Measurements from ENCODE around the gene CAPN1. TPM values are rescaled to one million over a fixed set of nuclear protein-coding genes. Genes with fewer than 3 reads are reported as not detected.

CAPN1 gene
- total and polyA plus RNA-seq, 9 of the 15 experiments (the other 6 are each of a cell fraction or from before 2014, with no cell fraction given), result 3.5 to 199 (median 61.6) TPM

GRCh38 chr11:65134240-65134951 is 47.3 kb upstream of the CAPN1 start, which contains the start of gene SYVN1 (continued):
- TF ChIP-seq CBX3 (IDR thresholded peaks at IDR 0.05; ENCODE audit: borderline replicate concordance in 1 of 2, low read length in 2 of 2) (no peak; a peak in 1 of 3 replicates), RCOR1 (IDR thresholded peaks at IDR 0.05; ENCODE audit: borderline replicate concordance in 1 of 2, low read depth in 2 of 2, low read length in 2 of 2) (no peak; a peak in 1 of 4 replicates), RBFOX2 (IDR thresholded peaks at IDR 0.05; ENCODE audit: low read depth, low read length) (peak; percentile 95), NR2C2 (CRISPR knock-in tag; IDR thresholded peaks at IDR 0.05) (peak; percentile 83; the same call in 1 of the 2 replicates), NR2C2 (tag; IDR thresholded peaks at IDR 0.05) (peak; percentile 98), NR2C1 (IDR thresholded peaks at IDR 0.05) (peak; percentile 88), NR2C1 (tag; IDR thresholded peaks at IDR 0.05) (peak; percentile 84), MAZ (CRISPR knock-in tag; conservative IDR thresholded peaks at IDR 0.05 in 1 of 2, IDR thresholded peaks at IDR 0.05 in 1 of 2) (peak; percentile 96 to 98), LCOR (CRISPR knock-in tag; IDR thresholded peaks at IDR 0.05) (peak; percentile 64; the same call in 1 of the 2 replicates), TOE1 (IDR thresholded peaks at IDR 0.05; ENCODE audit: borderline replicate concordance) (peak; percentile 85; the same call in 1 of the 2 replicates), TOE1 (CRISPR knock-in tag; IDR thresholded peaks at IDR 0.05; ENCODE audit: borderline replicate concordance, low read depth) (no peak), RFX5 (IDR thresholded peaks at IDR 0.05; ENCODE audit: low read depth, low read length) (peak; percentile 8; the same call in 1 of the 2 replicates), NBN (IDR thresholded peaks at IDR 0.05; ENCODE audit: low read depth) (peak; percentile 86; the same call in 1 of the 2 replicates), BRD4 (IDR thresholded peaks at IDR 0.05) (peak; percentile 88; the same call in 1 of the 2 replicates), BHLHE40 (IDR thresholded peaks at IDR 0.05; ENCODE audit: low read length) (peak; percentile 83)
- TF ChIP-seq, protein P1, sequence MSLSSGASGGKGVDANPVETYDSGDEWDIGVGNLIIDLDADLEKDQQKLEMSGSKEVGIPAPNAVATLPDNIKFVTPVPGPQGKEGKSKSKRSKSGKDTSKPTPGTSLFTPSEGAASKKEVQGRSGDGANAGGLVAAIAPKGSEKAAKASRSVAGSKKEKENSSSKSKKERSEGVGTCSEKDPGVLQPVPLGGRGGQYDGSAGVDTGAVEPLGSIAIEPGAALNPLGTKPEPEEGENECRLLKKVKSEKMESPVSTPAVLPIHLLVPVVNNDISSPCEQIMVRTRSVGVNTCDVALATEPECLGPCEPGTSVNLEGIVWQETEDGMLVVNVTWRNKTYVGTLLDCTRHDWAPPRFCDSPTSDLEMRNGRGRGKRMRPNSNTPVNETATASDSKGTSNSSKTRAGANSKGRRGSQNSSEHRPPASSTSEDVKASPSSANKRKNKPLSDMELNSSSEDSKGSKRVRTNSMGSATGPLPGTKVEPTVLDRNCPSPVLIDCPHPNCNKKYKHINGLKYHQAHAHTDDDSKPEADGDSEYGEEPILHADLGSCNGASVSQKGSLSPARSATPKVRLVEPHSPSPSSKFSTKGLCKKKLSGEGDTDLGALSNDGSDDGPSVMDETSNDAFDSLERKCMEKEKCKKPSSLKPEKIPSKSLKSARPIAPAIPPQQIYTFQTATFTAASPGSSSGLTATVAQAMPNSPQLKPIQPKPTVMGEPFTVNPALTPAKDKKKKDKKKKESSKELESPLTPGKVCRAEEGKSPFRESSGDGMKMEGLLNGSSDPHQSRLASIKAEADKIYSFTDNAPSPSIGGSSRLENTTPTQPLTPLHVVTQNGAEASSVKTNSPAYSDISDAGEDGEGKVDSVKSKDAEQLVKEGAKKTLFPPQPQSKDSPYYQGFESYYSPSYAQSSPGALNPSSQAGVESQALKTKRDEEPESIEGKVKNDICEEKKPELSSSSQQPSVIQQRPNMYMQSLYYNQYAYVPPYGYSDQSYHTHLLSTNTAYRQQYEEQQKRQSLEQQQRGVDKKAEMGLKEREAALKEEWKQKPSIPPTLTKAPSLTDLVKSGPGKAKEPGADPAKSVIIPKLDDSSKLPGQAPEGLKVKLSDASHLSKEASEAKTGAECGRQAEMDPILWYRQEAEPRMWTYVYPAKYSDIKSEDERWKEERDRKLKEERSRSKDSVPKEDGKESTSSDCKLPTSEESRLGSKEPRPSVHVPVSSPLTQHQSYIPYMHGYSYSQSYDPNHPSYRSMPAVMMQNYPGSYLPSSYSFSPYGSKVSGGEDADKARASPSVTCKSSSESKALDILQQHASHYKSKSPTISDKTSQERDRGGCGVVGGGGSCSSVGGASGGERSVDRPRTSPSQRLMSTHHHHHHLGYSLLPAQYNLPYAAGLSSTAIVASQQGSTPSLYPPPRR (CRISPR knock-in tag; IDR thresholded peaks at IDR 0.05; ENCODE audit: borderline replicate concordance), result peak; percentile 87; the same call in 1 of the 2 replicates
- TF ChIP-seq, protein P2, sequence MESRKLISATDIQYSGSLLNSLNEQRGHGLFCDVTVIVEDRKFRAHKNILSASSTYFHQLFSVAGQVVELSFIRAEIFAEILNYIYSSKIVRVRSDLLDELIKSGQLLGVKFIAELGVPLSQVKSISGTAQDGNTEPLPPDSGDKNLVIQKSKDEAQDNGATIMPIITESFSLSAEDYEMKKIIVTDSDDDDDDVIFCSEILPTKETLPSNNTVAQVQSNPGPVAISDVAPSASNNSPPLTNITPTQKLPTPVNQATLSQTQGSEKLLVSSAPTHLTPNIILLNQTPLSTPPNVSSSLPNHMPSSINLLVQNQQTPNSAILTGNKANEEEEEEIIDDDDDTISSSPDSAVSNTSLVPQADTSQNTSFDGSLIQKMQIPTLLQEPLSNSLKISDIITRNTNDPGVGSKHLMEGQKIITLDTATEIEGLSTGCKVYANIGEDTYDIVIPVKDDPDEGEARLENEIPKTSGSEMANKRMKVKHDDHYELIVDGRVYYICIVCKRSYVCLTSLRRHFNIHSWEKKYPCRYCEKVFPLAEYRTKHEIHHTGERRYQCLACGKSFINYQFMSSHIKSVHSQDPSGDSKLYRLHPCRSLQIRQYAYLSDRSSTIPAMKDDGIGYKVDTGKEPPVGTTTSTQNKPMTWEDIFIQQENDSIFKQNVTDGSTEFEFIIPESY (CRISPR knock-in tag; IDR thresholded peaks at IDR 0.05), result peak; percentile 11; the same call in 1 of the 2 replicates

Measured in K562 (cell line).